ENCODE data around the gene MAML2.

MAML2 gene

GRCh38 chr11:96114178-96115064, 228.6 kb downstream of the MAML2 start:
- no peak for DNase-seq

GRCh38 chr11:96113193-96113681, 229.8 kb downstream of the MAML2 start:
- DNase-seq = no peak

GRCh38 chr11:96112192-96113128, 230.5 kb downstream of the MAML2 start:
- no peak for DNase-seq

- no peak for DNase-seq
These were observed 231.7 kb downstream of the MAML2 start for GRCh38 chr11:96111308-96111707.

GRCh38 chr11:96110302-96110701, 232.7 kb downstream of the MAML2 start:
- DNase-seq = no peak

GRCh38 chr11:96109331-96110030, 233.5 kb downstream of the MAML2 start:
- no peak for DNase-seq

GRCh38 chr11:96107143-96107824, 235.7 kb downstream of the MAML2 start:
- no peak for DNase-seq

GRCh38 chr11:96106645-96107044, 236.3 kb downstream of the MAML2 start:
- DNase-seq = no peak

GRCh38 chr11:96105944-96106343, 237.1 kb downstream of the MAML2 start:
- DNase-seq = no peak

GRCh38 chr11:96105197-96105895, 237.6 kb downstream of the MAML2 start:
- DNase-seq = no peak

GRCh38 chr11:96104496-96104895, 238.5 kb downstream of the MAML2 start:
- DNase-seq = no peak

- no peak for DNase-seq
These were observed 239.3 kb downstream of the MAML2 start for GRCh38 chr11:96103721-96104120.

- no peak for DNase-seq
These were observed 239.9 kb downstream of the MAML2 start for GRCh38 chr11:96103102-96103501.

GRCh38 chr11:96102664-96103078, 240.3 kb downstream of the MAML2 start:
- DNase-seq = no peak

GRCh38 chr11:96101146-96101545, 241.8 kb downstream of the MAML2 start:
- no peak for DNase-seq

- peak; percentile 39 for DNase-seq
These were observed 244.3 kb downstream of the MAML2 start for GRCh38 chr11:96098511-96099241.

- no peak for DNase-seq
These were observed 245.1 kb downstream of the MAML2 start for GRCh38 chr11:96097844-96098421.

GRCh38 chr11:96096360-96096759, 246.6 kb downstream of the MAML2 start:
- DNase-seq = no peak

GRCh38 chr11:96095884-96096303, 247.1 kb downstream of the MAML2 start:
- DNase-seq = no peak

- DNase-seq = no peak
These were observed 248.8 kb downstream of the MAML2 start for GRCh38 chr11:96094156-96094555.
